HepG2 (cell line): ENCODE data around the gene HAGH.

Experiments used
- ARNT ChIP-seq: fragments of 450-650 bp; IDR thresholded peaks from 2 replicates; pipeline ENCODE4 v1.6.1; 2017
- BCL3 ChIP-seq: sonication (generic); formaldehyde crosslinking; IDR thresholded peaks from 2 replicates; pipeline ENCODE4 v1.5.1; 2020; ENCODE audit warnings: mild to moderate bottlenecking, missing genetic modification reagents, moderate library complexity
- CTCF ChIP-seq: sonication (generic); formaldehyde crosslinking; IDR thresholded peaks from 2 replicates; pipeline ENCODE4 v1.5.0; 2020; ENCODE audit warnings: mild to moderate bottlenecking, missing genetic modification reagents, moderate library complexity
- ESRRA ChIP-seq: sonication (generic); formaldehyde crosslinking; IDR thresholded peaks from 2 replicates; pipeline ENCODE4 v1.5.1; 2020; ENCODE audit warnings: mild to moderate bottlenecking, low read depth, missing genetic modification reagents
- FOXA3 ChIP-seq: IDR thresholded peaks from 2 replicates; pipeline ENCODE4 v1.6.1; 2016; ENCODE audit warnings: missing genetic modification reagents, missing compliant biosample characterization
- POLR2AphosphoS5 ChIP-seq: IDR thresholded peaks from 2 replicates; pipeline ENCODE4 v1.6.1; 2012; ENCODE audit warnings: low read depth, low read length
- REST ChIP-seq, 2 experiments: IDR thresholded peaks; 2 replicates each; pipeline ENCODE4 v1.6.1; 2011 to 2012; ENCODE audit warnings: low read length in 2 of 2, borderline replicate concordance in 1 of 2, low read depth in 1 of 2, mild to moderate bottlenecking in 1 of 2, moderate library complexity in 1 of 2
- ZNF10 ChIP-seq: sonication (generic); formaldehyde crosslinking; IDR thresholded peaks from 2 replicates; pipeline ENCODE4 v1.4.0; 2020; ENCODE audit warnings: mild to moderate bottlenecking, low read depth, missing genetic modification reagents, borderline replicate concordance
- ZZZ3 ChIP-seq: sonication (generic); formaldehyde crosslinking; IDR thresholded peaks from 2 replicates; pipeline ENCODE4 v1.4.0; 2020; ENCODE audit warnings: missing genetic modification reagents, mild to moderate bottlenecking, borderline replicate concordance
- TF ChIP-seq, protein P1 (sequence below): sonication (generic); formaldehyde crosslinking; IDR thresholded peaks from 2 replicates; pipeline ENCODE4 v1.4.0; 2020; ENCODE audit warnings: missing genetic modification reagents
- TF ChIP-seq, protein P2 (sequence below): sonication (generic); formaldehyde crosslinking; IDR thresholded peaks from 2 replicates; pipeline ENCODE4 v1.4.0; 2020; ENCODE audit warnings: missing genetic modification reagents

- TF ChIP-seq ZNF10 (CRISPR knock-in tag) (no peak), FOXA3 (CRISPR knock-in tag) (peak; percentile 45; the same call in 1 of the 2 replicates), ZZZ3 (peak; percentile 90; the same call in 1 of the 2 replicates), CTCF (CRISPR knock-in tag) (0 out of 2 replicates have a peak, but pooled peaks have one; percentile 3), POLR2AphosphoS5 (peak; percentile 78), ARNT (no peak), BCL3 (CRISPR knock-in tag) (peak; percentile 96), ESRRA (CRISPR knock-in tag) (peak; percentile 71; the same call in 1 of the 2 replicates), REST (IDR thresholded peaks at IDR 0.05; ENCODE audit: borderline replicate concordance in 1 of 2, low read depth in 1 of 2, low read length in 2 of 2) (peak in 1 of 2 experiments; percentile 72; a peak in 1 of 4 replicates)
- TF ChIP-seq, protein P1, sequence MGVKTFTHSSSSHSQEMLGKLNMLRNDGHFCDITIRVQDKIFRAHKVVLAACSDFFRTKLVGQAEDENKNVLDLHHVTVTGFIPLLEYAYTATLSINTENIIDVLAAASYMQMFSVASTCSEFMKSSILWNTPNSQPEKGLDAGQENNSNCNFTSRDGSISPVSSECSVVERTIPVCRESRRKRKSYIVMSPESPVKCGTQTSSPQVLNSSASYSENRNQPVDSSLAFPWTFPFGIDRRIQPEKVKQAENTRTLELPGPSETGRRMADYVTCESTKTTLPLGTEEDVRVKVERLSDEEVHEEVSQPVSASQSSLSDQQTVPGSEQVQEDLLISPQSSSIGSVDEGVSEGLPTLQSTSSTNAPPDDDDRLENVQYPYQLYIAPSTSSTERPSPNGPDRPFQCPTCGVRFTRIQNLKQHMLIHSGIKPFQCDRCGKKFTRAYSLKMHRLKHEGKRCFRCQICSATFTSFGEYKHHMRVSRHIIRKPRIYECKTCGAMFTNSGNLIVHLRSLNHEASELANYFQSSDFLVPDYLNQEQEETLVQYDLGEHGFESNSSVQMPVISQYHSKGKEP (CRISPR knock-in tag): 0 out of 2 replicates have a peak, but pooled peaks have one; percentile 27
- TF ChIP-seq, protein P2, sequence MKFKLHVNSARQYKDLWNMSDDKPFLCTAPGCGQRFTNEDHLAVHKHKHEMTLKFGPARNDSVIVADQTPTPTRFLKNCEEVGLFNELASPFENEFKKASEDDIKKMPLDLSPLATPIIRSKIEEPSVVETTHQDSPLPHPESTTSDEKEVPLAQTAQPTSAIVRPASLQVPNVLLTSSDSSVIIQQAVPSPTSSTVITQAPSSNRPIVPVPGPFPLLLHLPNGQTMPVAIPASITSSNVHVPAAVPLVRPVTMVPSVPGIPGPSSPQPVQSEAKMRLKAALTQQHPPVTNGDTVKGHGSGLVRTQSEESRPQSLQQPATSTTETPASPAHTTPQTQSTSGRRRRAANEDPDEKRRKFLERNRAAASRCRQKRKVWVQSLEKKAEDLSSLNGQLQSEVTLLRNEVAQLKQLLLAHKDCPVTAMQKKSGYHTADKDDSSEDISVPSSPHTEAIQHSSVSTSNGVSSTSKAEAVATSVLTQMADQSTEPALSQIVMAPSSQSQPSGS (CRISPR knock-in tag): peak; percentile 90
These were observed at the start of gene HAGH, which contains the start of gene FAHD1 for GRCh38 chr16:1826691-1827573.
